Fibroblast of skin of back (primary cell): ENCODE results near the gene TNNT2.

Experiments
- DNase-seq: peaks from one replicate; pipeline ENCODE4 v3.0.0-alpha.2; 2013

Gene TNNT2

GRCh38 chr1:201331166-201331565 lies 46.3 kb downstream of the TNNT2 start:
- DNase-seq = no peak

GRCh38 chr1:201330541-201330940 lies 46.9 kb downstream of the TNNT2 start:
- DNase-seq = no peak

GRCh38 chr1:201329801-201330200 lies 47.7 kb downstream of the TNNT2 start:
- no peak for DNase-seq

GRCh38 chr1:201329286-201329685 lies 48.2 kb downstream of the TNNT2 start:
- DNase-seq = peak; percentile 40

- no peak for DNase-seq
These were observed 48.9 kb downstream of the TNNT2 start for GRCh38 chr1:201328576-201328975.

- DNase-seq = no peak
These were observed 49.7 kb downstream of the TNNT2 start for GRCh38 chr1:201327687-201328240.

GRCh38 chr1:201326710-201327109 lies 50.8 kb downstream of the TNNT2 start:
- DNase-seq = no peak

- no peak for DNase-seq
These were observed 51.8 kb downstream of the TNNT2 start for GRCh38 chr1:201325678-201326060.

GRCh38 chr1:201324821-201325677 lies 52.4 kb downstream of the TNNT2 start:
- DNase-seq = no peak

- DNase-seq = no peak
These were observed 53.2 kb downstream of the TNNT2 start for GRCh38 chr1:201324306-201324705.

- no peak for DNase-seq
These were observed 54.6 kb downstream of the TNNT2 start for GRCh38 chr1:201322653-201323510.

- DNase-seq = no peak
These were observed 55.6 kb downstream of the TNNT2 start for GRCh38 chr1:201321826-201322390.

GRCh38 chr1:201320168-201320788 lies 57.2 kb downstream of the TNNT2 start:
- DNase-seq = no peak

GRCh38 chr1:201319631-201320030 lies 57.8 kb downstream of the TNNT2 start:
- DNase-seq = no peak

GRCh38 chr1:201318504-201319340 lies 58.8 kb downstream of the TNNT2 start:
- no peak for DNase-seq

- DNase-seq = no peak
These were observed 59.9 kb downstream of the TNNT2 start for GRCh38 chr1:201317551-201317950.

GRCh38 chr1:201316556-201316955 lies 60.9 kb downstream of the TNNT2 start:
- DNase-seq = no peak

GRCh38 chr1:201313086-201313485 lies 64.4 kb downstream of the TNNT2 start:
- no peak for DNase-seq

GRCh38 chr1:201312298-201312697 lies 65.2 kb downstream of the TNNT2 start:
- no peak for DNase-seq

GRCh38 chr1:201311356-201312011 lies 66.0 kb downstream of the TNNT2 start:
- DNase-seq = no peak

GRCh38 chr1:201310986-201311355 lies 66.5 kb downstream of the TNNT2 start:
- DNase-seq = peak; percentile 21
